HEK293 (cell line): ENCODE results near the gene CLNK.

Experiments used
- BCL11A ChIP-seq: fragments of 450-650 bp; formaldehyde crosslinking; IDR thresholded peaks from 2 replicates; pipeline ENCODE4 v1.5.1; 2016; ENCODE audit warnings: low read depth, missing biosample characterization, missing genetic modification characterization
- GLIS1 ChIP-seq: fragments of 450-650 bp; formaldehyde crosslinking; IDR thresholded peaks from 2 replicates; pipeline ENCODE4 v1.5.1; 2016; ENCODE audit warnings: missing biosample characterization, missing genetic modification characterization
- PBX3 ChIP-seq: sonication (generic); formaldehyde crosslinking; IDR thresholded peaks from 2 replicates; pipeline ENCODE4 v1.8.1; 2022; ENCODE audit warnings: mild to moderate bottlenecking, moderate library complexity, missing genetic modification reagents
- TRIM28 ChIP-seq: IDR thresholded peaks from 2 replicates; pipeline ENCODE4 v1.6.1; 2011; ENCODE audit warnings: low read length, control low read depth, borderline replicate concordance
- ZNF121 ChIP-seq: fragments of 450-650 bp; formaldehyde crosslinking; IDR thresholded peaks from 2 replicates; pipeline ENCODE4 v1.5.1; 2016; ENCODE audit warnings: missing biosample characterization, missing genetic modification characterization
- ZNF223 ChIP-seq: fragments of 450-650 bp; formaldehyde crosslinking; IDR thresholded peaks from 2 replicates; pipeline ENCODE4 v1.5.1; 2016; ENCODE audit warnings: missing biosample characterization, missing genetic modification characterization
- ZNF473 ChIP-seq: fragments of 450-650 bp; formaldehyde crosslinking; IDR thresholded peaks from 2 replicates; pipeline ENCODE4 v1.5.1; 2017; ENCODE audit warnings: missing biosample characterization, missing genetic modification characterization
- ZNF670 ChIP-seq: fragments of 450-650 bp; formaldehyde crosslinking; IDR thresholded peaks from 2 replicates; pipeline ENCODE4 v1.5.1; 2016; ENCODE audit warnings: missing biosample characterization, missing genetic modification characterization, low read depth
- ZNF768 ChIP-seq: fragments of 450-650 bp; formaldehyde crosslinking; IDR thresholded peaks from 2 replicates; pipeline ENCODE4 v1.5.1; 2018; ENCODE audit warnings: missing biosample characterization, mild to moderate bottlenecking, missing genetic modification characterization
- TF ChIP-seq, protein P1 (sequence below): fragments of 450-650 bp; formaldehyde crosslinking; IDR thresholded peaks from 2 replicates; pipeline ENCODE4 v1.5.1; 2016; ENCODE audit warnings: missing biosample characterization, missing genetic modification characterization

DNA sequence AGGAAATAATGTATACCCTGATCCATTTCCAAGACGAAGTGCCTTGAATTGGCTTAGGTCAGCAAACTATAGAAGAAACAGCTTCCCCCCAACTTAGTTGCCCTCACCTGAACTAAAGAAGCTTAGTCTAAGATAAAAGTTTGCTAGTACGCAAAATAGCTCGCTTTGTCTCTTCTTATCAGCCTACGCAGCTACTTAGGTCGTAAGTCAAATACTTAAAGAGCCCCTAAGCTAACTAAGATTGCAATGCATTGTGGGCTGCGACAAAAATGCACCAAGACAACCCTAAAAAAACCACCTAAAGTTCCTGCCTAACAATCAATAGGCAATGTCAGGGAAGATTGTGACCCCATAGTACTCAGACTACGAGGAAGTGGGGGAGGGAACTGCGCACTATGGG is 12.8 kb downstream of the CLNK start:
- TF ChIP-seq, protein P1, sequence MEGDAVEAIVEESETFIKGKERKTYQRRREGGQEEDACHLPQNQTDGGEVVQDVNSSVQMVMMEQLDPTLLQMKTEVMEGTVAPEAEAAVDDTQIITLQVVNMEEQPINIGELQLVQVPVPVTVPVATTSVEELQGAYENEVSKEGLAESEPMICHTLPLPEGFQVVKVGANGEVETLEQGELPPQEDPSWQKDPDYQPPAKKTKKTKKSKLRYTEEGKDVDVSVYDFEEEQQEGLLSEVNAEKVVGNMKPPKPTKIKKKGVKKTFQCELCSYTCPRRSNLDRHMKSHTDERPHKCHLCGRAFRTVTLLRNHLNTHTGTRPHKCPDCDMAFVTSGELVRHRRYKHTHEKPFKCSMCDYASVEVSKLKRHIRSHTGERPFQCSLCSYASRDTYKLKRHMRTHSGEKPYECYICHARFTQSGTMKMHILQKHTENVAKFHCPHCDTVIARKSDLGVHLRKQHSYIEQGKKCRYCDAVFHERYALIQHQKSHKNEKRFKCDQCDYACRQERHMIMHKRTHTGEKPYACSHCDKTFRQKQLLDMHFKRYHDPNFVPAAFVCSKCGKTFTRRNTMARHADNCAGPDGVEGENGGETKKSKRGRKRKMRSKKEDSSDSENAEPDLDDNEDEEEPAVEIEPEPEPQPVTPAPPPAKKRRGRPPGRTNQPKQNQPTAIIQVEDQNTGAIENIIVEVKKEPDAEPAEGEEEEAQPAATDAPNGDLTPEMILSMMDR = no peak
- TF ChIP-seq ZNF768 (tag by site-specific recombination) (no peak), ZNF670 (tag by site-specific recombination) (no peak), BCL11A (tag by site-specific recombination) (no peak), ZNF121 (tag by site-specific recombination) (no peak), ZNF473 (tag by site-specific recombination) (no peak), GLIS1 (no peak), TRIM28 (no peak), ZNF223 (no peak), PBX3 (CRISPR knock-in tag) (no peak)
